Body of pancreas (tissue), 4 donors: Measurements from ENCODE around the gene DBX2. TPM values are rescaled to one million over a fixed set of nuclear protein-coding genes. Genes with fewer than 3 reads are reported as not detected.

Experiments used
- ATAC-seq: fragments of 150-250 bp; one replicate; pipeline ENCODE4 v1.9.1; 2016
- DNase-seq, 4 donors: peaks; one replicate each; pipeline ENCODE4 v3.0.0-alpha.2; 2019
- H3K27ac ChIP-seq, 4 donors: fragments of 200-600 bp; sonication (generic); 1 replicate in 3 of 4; 2 replicates in 1 of 4; pipeline versions ENCODE4 v1.5.1 to v1.6.1; 2016 to 2019; ENCODE audit warnings: mild to moderate bottlenecking in 1 of 4, mixed read lengths in 1 of 4, moderate library complexity in 1 of 4
- H3K27me3 ChIP-seq, 2 donors: fragments of 200-600 bp; sonication (generic); one replicate each; pipeline ENCODE4 v1.6.0; 2016; ENCODE audit warnings: mild to moderate bottlenecking in 1 of 2
- H3K36me3 ChIP-seq, 2 donors: fragments of 200-600 bp; sonication (generic); replicated peaks in 1 of 2; 2 replicates each; pipeline ENCODE4 v1.5.1; 2016; ENCODE audit warnings: low read depth in 2 of 2; ENCODE audit not compliant: insufficient read depth in 1 of 2
- H3K4me1 ChIP-seq: fragments of 200-600 bp; sonication (generic); one replicate; pipeline ENCODE4 v1.6.0; 2016
- H3K4me3 ChIP-seq, 2 donors: fragments of 200-600 bp; sonication (generic); 1 replicate in 1 of 2; 2 replicates in 1 of 2; pipeline ENCODE4 v1.5.1; 2016 to 2019
- H3K9me3 ChIP-seq, 3 donors: fragments of 200-600 bp; sonication (generic); 1 replicate in 2 of 3; 2 replicates in 1 of 3; pipeline ENCODE4 v1.5.1; 2016
- POLR2A ChIP-seq, 3 donors: fragments of 450-650 bp; IDR thresholded peaks; one replicate each; pipeline ENCODE4 v1.6.1; 2016; ENCODE audit warnings: antibody characterized with exemption in 3 of 3, mild to moderate bottlenecking in 2 of 3
- WGBS, 2 donors: methylation state at CpG; one replicate each; pipeline ENCODE4 v1.1.5; 2017; 5-methylcytosine and 5-hydroxymethylcytosine counted together
- intact Hi-C: fragments of 100-400 bp; cut with DNase I; formaldehyde crosslinking; loops from one replicate; pipeline ENCODE4 v1.15.1; 2023
- total RNA-seq, 2 donors: library from RNA; depleted of rRNA; stranded (reverse); fragments of >200 nt; gene quantifications; one replicate each; pipeline ENCODE4 v1.1.0, GENCODE V29; 2016
- TF ChIP-seq, protein P1 (sequence below), 7 experiments: fragments of 450-650 bp in 4 of 7; fragments of 200-600 bp in 3 of 7; sonication (generic) in 3 of 7; IDR thresholded peaks; one replicate each; pipeline ENCODE4 v1.5.1; 2016 to 2019; ENCODE audit warnings: antibody characterized with exemption in 7 of 7

DBX2 gene
- total RNA-seq, 2 donors from 2014 or later, result not detected

DNA sequence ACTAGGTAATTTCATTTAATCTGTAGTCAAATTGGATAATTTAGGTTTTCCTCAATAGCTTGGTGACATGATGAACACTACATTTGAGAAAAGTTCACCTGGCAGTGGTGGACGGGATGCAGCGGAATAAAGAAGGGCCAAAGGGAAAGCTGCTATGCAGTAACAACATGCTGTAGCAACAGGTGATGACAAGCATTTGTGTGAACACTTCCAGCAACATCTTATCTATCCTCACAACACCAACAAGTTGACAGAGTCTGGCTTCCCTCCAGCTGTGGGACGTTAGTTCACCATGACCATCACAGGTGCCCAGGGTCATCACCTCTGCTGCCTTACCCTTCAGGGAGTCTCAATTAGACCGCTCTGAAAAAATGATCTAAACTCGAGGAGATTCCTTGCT is 8.3 kb downstream of the DBX2 start:
- no peaks in the 10 kb centered on the region for H3K4me1 ChIP-seq
- no peaks in the 10 kb centered on the region for H3K9me3 ChIP-seq
- H3K4me3 ChIP-seq, result no peak overlapping the region
- no peak overlapping the region for H3K27ac ChIP-seq
- H3K27me3 ChIP-seq, result no peaks in the 10 kb centered on the region
- TF ChIP-seq, protein P1, sequence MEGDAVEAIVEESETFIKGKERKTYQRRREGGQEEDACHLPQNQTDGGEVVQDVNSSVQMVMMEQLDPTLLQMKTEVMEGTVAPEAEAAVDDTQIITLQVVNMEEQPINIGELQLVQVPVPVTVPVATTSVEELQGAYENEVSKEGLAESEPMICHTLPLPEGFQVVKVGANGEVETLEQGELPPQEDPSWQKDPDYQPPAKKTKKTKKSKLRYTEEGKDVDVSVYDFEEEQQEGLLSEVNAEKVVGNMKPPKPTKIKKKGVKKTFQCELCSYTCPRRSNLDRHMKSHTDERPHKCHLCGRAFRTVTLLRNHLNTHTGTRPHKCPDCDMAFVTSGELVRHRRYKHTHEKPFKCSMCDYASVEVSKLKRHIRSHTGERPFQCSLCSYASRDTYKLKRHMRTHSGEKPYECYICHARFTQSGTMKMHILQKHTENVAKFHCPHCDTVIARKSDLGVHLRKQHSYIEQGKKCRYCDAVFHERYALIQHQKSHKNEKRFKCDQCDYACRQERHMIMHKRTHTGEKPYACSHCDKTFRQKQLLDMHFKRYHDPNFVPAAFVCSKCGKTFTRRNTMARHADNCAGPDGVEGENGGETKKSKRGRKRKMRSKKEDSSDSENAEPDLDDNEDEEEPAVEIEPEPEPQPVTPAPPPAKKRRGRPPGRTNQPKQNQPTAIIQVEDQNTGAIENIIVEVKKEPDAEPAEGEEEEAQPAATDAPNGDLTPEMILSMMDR (IDR thresholded peaks at IDR 0.05), result no peak
- TF ChIP-seq POLR2A (IDR thresholded peaks at IDR 0.05), result no peak
- DNase-seq (no peak), ATAC-seq (no peak)
- WGBS, 2 donors, result 56 to 73% methylated on average over 5 of the region's 5 CpGs
- intact Hi-C loops, result no loop called here
- no peaks in the 10 kb centered on the region for H3K36me3 ChIP-seq

DNA sequence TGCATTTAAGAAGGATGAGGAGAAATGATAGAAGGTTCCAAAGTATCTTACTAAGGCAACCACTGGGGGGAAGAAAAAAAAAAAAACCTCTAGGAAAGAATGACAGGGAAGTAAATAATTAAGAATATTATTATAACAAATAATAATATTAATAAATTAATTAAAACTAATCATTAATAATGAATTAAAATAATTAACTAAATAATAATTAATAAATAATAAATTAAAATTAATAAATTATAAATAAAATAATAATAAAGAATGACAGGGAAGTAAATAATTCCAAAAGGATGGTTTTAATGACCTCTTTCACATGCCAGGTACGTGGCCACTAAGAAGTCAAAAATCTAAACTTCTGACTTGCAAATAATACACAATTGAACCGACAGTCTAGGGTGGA is 9.9 kb downstream of the DBX2 start:
- intact Hi-C loops, result no loop called here
- Histone ChIP-seq H3K4me1 (no peaks in the 10 kb centered on the region), H3K36me3 (no peaks in the 10 kb centered on the region), H3K4me3 (no peak overlapping the region), H3K27ac (no peak overlapping the region), H3K9me3 (no peaks in the 10 kb centered on the region), H3K27me3 (no peaks in the 10 kb centered on the region)
- TF ChIP-seq, protein P1 (IDR thresholded peaks at IDR 0.05), result no peak
- TF ChIP-seq POLR2A (IDR thresholded peaks at IDR 0.05), result no peak
- DNase-seq (no peak), ATAC-seq (no peak)
- 80% methylated on average over 2 of the region's 2 CpGs for WGBS, 2 donors

DNA sequence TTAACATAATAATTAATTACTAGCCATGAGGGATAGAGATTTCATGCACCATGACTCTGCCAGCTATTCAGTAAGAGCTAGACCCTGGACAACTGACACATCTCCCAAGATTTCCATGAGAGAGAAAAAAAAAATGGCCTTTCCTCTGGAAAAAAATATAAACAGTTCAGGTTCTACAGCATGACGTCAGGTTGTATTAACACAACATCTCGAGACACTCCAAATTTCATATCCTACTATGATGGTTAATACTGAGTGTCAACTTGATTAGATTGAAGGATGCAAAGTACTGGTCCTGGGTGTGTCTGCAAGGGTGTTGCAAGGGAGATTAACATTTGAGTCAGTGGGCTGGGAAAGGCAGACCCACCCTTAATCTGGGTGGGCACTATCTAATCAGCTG is 11.1 kb downstream of the DBX2 start:
- Histone ChIP-seq H3K4me3 (no peak overlapping the region), H3K36me3 (no peaks in the 10 kb centered on the region), H3K4me1 (no peaks in the 10 kb centered on the region), H3K27ac (no peak overlapping the region), H3K9me3 (no peaks in the 10 kb centered on the region), H3K27me3 (no peaks in the 10 kb centered on the region)
- no peak for ATAC-seq
- intact Hi-C loops, result no loop called here
- no peak for DNase-seq
- 58 to 77% methylated on average over 2 of the region's 2 CpGs for WGBS, 2 donors
- TF ChIP-seq POLR2A (IDR thresholded peaks at IDR 0.05), result no peak
- TF ChIP-seq, protein P1 (IDR thresholded peaks at IDR 0.05), result no peak

DNA sequence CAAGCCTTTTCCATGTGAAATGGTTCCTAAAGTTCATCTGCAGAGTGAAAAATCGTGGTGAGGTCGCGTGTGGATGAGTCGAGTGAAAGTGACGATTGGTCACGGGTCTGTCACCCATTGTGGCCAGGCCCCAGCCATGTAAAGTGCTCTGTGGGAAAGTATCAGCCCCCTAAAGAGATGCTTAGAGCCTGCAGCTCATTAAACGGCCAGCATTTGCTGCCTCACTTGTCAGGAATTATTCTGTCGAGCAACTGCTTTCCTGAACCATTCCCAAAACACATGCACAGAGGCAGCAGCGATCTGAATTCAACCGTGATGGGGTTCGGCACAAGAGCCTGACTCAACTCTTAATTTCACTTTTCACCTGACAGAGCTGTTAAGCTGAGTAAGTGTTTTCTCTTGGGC is 16.0 kb downstream of the DBX2 start:
- TF ChIP-seq, protein P1 (IDR thresholded peaks at IDR 0.05), result no peak
- TF ChIP-seq POLR2A (IDR thresholded peaks at IDR 0.05), result no peak
- WGBS, 2 donors, result 43 to 58% methylated on average over 11 of the region's 11 CpGs
- ATAC-seq, result no peak
- DNase-seq, result no peak
- Histone ChIP-seq H3K9me3 (no peaks in the 10 kb centered on the region), H3K36me3 (no peaks in the 10 kb centered on the region), H3K4me3 (no peak overlapping the region), H3K4me1 (no peaks in the 10 kb centered on the region), H3K27me3 (no peaks in the 10 kb centered on the region), H3K27ac (no peak overlapping the region)
- intact Hi-C loops, result no loop called here

DNA sequence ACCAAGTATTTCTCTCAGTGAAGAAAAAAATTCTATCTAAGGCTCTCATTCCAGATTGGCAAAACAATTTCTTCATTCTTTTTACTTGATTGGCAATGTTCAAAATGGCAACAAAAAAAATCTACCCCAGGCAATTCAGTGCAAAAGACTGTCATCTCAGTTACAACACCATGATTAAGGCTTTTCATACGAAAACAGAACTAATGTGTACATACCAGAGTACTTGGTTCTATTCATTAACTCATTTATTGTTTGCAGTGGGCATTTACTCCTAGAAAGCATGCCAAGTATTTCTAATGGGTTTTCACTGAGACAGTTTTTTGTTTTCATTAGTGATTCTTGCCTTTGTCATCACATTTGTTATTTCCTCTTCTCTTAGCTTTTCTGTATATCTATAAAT is 33.0 kb downstream of the DBX2 start:
- no peaks in the 10 kb centered on the region for H3K27me3 ChIP-seq
- H3K9me3 ChIP-seq, result no peaks in the 10 kb centered on the region
- intact Hi-C loops, result no loop called here
- ATAC-seq, result no peak
- no peak overlapping the region for H3K27ac ChIP-seq
- no peak overlapping the region for H3K4me3 ChIP-seq
- H3K4me1 ChIP-seq, result no peaks in the 10 kb centered on the region
- no peak for DNase-seq
- TF ChIP-seq, protein P1 (IDR thresholded peaks at IDR 0.05), result no peak
- TF ChIP-seq POLR2A (IDR thresholded peaks at IDR 0.05), result no peak
- WGBS, 2 donors, result 8 to 13% methylated on average over 1 of the region's 1 CpG
- H3K36me3 ChIP-seq, result no peaks in the 10 kb centered on the region
